Measurements from ENCODE around the gene UGT1A6. TPM values are rescaled to one million over a fixed set of nuclear protein-coding genes. Genes with fewer than 3 reads are reported as not detected.

Gene UGT1A6
- polyA plus RNA-seq, 2 of the 4 experiments (the other 2 are of a cell fraction), result 2.5 to 3.5 TPM

GRCh38 chr2:233760043-233760442 is 67.4 kb downstream of the UGT1A6 start, which contains the start of gene UGT1A1 (continued):
- TF ChIP-seq HMGXB4 (CRISPR knock-in tag; IDR thresholded peaks at IDR 0.05; ENCODE audit: borderline replicate concordance), result no peak
- TF ChIP-seq HOXB13 (CRISPR knock-in tag; IDR thresholded peaks at IDR 0.05; ENCODE audit: low read depth), result no peak
- no peak for TF ChIP-seq CTCF (IDR thresholded peaks at IDR 0.05)

- H3K4me2 ChIP-seq, result no peak overlapping the region
- no peak overlapping the region for H3K4me3 ChIP-seq
- DNase-seq (ENCODE audit: low read depth in 1 of 2, low spot score in 1 of 2) (no peak), FAIRE-seq (no peak), ATAC-seq (no peak)
- H3K9me3 ChIP-seq, result peaks cover 12% of the 10 kb centered on the region; the same call in 2 of the 3 replicates
- peaks cover 61% of the 10 kb centered on the region for H3K4me1 ChIP-seq
- no peak for TF ChIP-seq NPAS2 (CRISPR knock-in tag; IDR thresholded peaks at IDR 0.05; ENCODE audit: borderline replicate concordance)
- no peak for TF ChIP-seq SREBF2 (IDR thresholded peaks at IDR 0.05)
- TF ChIP-seq PBX3 (IDR thresholded peaks at IDR 0.05), result no peak
- TF ChIP-seq MAFK (IDR thresholded peaks at IDR 0.05; ENCODE audit: partially characterized antibody), result peak; percentile 93
- TF ChIP-seq, protein P1, sequence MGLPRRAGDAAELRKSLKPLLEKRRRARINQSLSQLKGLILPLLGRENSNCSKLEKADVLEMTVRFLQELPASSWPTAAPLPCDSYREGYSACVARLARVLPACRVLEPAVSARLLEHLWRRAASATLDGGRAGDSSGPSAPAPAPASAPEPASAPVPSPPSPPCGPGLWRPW (IDR thresholded peaks at IDR 0.05), result no peak
- TF ChIP-seq EHMT2 (IDR thresholded peaks at IDR 0.05; ENCODE audit: low read depth), result no peak
- TF ChIP-seq NFE2L2 (conservative IDR thresholded peaks at IDR 0.05; ENCODE audit: low read length), result no peak
- peak in 1 of 2 experiments; percentile 56; a peak in 1 of 5 replicates for TF ChIP-seq EP300 (IDR thresholded peaks at IDR 0.05)
- no peak for TF ChIP-seq CBX2 (IDR thresholded peaks at IDR 0.05; ENCODE audit: borderline replicate concordance, low read depth)
- TF ChIP-seq HDAC2 (IDR thresholded peaks at IDR 0.05), result no peak
- TF ChIP-seq KDM1A (IDR thresholded peaks at IDR 0.05; ENCODE audit: low read depth), result no peak
- TF ChIP-seq GATA3 (IDR thresholded peaks at IDR 0.05; ENCODE audit: borderline replicate concordance), result 0 out of 2 replicates have a peak, but pooled peaks have one; percentile 14
- CTCF ChIA-PET, result interaction anchor here (0.5 to 2.5 kb wide), 2 partner anchors 71 to 150 kb away, joined by 4 to 9 read pairs; no protein-coding TSS in a partner anchor
- H3K27ac ChIP-seq, result peak overlapping the region; percentile 91 to 94
- POLR2A ChIA-PET, result no interaction called here
- WGBS (ENCODE audit: missing lambda C conversion rate), result 81% methylated on average over 4 of the region's 4 CpGs
Measured at GRCh38 chr2:233761040-233761769, 68.5 kb downstream of the UGT1A6 start.

- FAIRE-seq (no peak), ATAC-seq (peak; percentile 43 to 73; a peak in 3 of 6 replicates), DNase-seq (ENCODE audit: low read depth in 1 of 2, low spot score in 1 of 2) (peak in 1 of 2 experiments; percentile 66)
- ChIA-PET POLR2A (interaction anchor here (1.4 kb wide), 1 partner anchor 68 kb away, joined by 8 read pairs; no protein-coding TSS in a partner anchor), CTCF (interaction anchor here (1.1 to 1.2 kb wide), 2 partner anchors 68 to 315 kb away, joined by 3 read pairs; no protein-coding TSS in a partner anchor)
- Histone ChIP-seq H3K27ac (peak overlapping the region; percentile 83 to 91), H3K4me1 (peaks cover 48% of the 10 kb centered on the region), H3K9me3 (peaks cover 4% of the 10 kb centered on the region; the same call in 2 of the 3 replicates), H3K4me3 (no peak overlapping the region), H3K4me2 (peak overlapping the region; percentile 52)
- 13% methylated on average over 7 of the region's 7 CpGs for WGBS (ENCODE audit: missing lambda C conversion rate)
- TF ChIP-seq RAD21 (conservative IDR thresholded peaks at IDR 0.05 in 1 of 2, IDR thresholded peaks at IDR 0.05 in 1 of 2) (0 out of 5 replicates have a peak, but pooled peaks of 1 of the 2 experiments have one; percentile 17), CBX2 (IDR thresholded peaks at IDR 0.05; ENCODE audit: borderline replicate concordance, low read depth) (no peak), CBX8 (IDR thresholded peaks at IDR 0.05) (no peak), MAFK (IDR thresholded peaks at IDR 0.05; ENCODE audit: partially characterized antibody) (peak; percentile 50), MAX (IDR thresholded peaks at IDR 0.05) (no peak), EP300 (IDR thresholded peaks at IDR 0.05) (peak; percentile 8 to 74; a peak in 2 of 5 replicates), JUN (IDR thresholded peaks at IDR 0.05) (0 out of 5 replicates have a peak, but pooled peaks of 1 of the 2 experiments have one; percentile 31), CTCF (IDR thresholded peaks at IDR 0.05) (no peak), JUNB (IDR thresholded peaks at IDR 0.05) (peak; percentile 48), GATA3 (IDR thresholded peaks at IDR 0.05; ENCODE audit: borderline replicate concordance) (peak; percentile 41; the same call in 1 of the 2 replicates), KDM1A (IDR thresholded peaks at IDR 0.05; ENCODE audit: low read depth) (no peak), FOSL2 (IDR thresholded peaks at IDR 0.05) (no peak), FOSL2 (CRISPR knock-in tag; IDR thresholded peaks at IDR 0.05) (peak; percentile 45; the same call in 1 of the 2 replicates), NR3C1 (IDR thresholded peaks at IDR 0.05) (no peak)
- TF ChIP-seq, protein P2, sequence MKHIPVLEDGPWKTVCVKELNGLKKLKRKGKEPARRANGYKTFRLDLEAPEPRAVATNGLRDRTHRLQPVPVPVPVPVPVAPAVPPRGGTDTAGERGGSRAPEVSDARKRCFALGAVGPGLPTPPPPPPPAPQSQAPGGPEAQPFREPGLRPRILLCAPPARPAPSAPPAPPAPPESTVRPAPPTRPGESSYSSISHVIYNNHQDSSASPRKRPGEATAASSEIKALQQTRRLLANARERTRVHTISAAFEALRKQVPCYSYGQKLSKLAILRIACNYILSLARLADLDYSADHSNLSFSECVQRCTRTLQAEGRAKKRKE (CRISPR knock-in tag; IDR thresholded peaks at IDR 0.05; ENCODE audit: low read depth), result no peak
Measured at GRCh38 chr2:233764264-233764663, 71.6 kb downstream of the UGT1A6 start.

All from A549 (cell line).